ENCODE measurements around the gene RNF222. TPM values are rescaled to one million over a fixed set of nuclear protein-coding genes. Genes with fewer than 3 reads are reported as not detected.
"Not testable (repeated sequence)": the region's sequence is repeated elsewhere in the genome, so short reads cannot be mapped to it uniquely, and the experiment has no call there.

RNF222 gene
- total RNA-seq, 4 donors from 2014 or later, result not detected

DNA sequence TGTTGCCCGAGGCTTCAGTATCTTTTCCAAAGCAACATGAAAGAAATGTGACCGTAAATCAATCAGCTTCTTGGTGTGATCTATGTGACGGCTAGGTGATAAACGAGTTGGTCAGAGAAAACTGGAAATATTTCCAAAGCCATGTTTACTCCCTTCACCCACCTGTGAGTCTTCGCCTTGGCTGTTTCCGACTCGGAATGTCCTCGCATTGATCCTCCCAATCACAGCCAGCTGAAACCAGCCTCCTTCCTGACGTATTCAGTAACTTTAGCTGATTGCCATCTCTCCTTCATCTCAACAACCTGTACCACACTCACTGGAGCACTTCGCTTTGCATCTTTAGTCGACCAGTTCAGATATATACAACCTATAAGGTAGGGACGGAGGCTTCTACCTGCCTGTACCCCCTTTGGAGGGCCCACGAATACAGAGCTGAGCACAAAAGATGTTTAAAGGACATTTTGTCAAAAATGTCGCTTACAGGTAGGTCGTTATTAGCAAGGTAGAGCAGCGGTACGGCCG is 21.8 kb downstream of the RNF222 start:
- peaks cover 0 to 33% (median 10%) of the 10 kb centered on the region in 4 donors for H3K36me3 ChIP-seq
- H3K4me1 ChIP-seq, result peaks cover 3 to 41% (median 23%) of the 10 kb centered on the region in 4 donors

DNA sequence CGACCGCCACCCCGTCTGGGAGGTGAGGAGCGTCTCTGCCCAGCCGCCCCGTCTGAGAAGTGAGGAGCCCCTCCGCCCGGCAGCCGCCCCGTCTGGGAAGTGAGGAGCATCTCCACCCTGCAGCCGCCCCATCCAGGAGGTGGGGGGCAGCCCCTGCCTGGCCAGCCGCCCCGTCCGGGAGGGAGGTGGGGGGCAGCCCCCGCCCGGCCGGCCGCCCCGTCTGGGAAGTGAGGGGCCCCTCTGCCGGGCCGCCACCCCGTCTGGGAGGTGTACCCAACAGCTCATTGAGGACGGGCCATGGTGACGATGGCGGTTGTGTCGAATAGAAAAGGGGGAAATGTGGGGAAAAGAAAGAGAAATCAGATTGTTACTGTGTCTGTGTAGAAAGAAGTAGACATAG is 23.8 kb downstream of the RNF222 start:
- H3K27ac ChIP-seq; intact Hi-C loops (cut with DNase I; ENCODE audit: low total_unique reads); DNase-seq; H3K4me3 ChIP-seq; H3K27me3 ChIP-seq; H3K9me3 ChIP-seq; in situ Hi-C loops (cut with MboI; ENCODE audit: low pct_ligation_motif_present in 1 of 4, low pct_unique_long_range_greater_than_20kb in 1 of 4, low sequenced_read_pairs in 3 of 4): not testable (repeated sequence)
- H3K4me1 ChIP-seq, result peaks cover 0 to 31% (median 17%) of the 10 kb centered on the region in 4 donors
- WGBS, 2 donors (ENCODE audit: low coverage in 1 of 2), result 96% methylated on average over 26 of the region's 26 CpGs; no CpG with 5 or more reads in 1 of the 2 donors
- H3K36me3 ChIP-seq, result peaks cover 0 to 30% (median 10%) of the 10 kb centered on the region in 4 donors

More for the DNA sequence above, 21.8 kb downstream of the RNF222 start:
- WGBS, 2 donors (ENCODE audit: low coverage in 1 of 2), result 20 to 23% methylated on average over 7 to 18 of the region's 18 CpGs
- intact Hi-C loops (cut with DNase I; ENCODE audit: low total_unique reads), result no loop called here
- TF ChIP-seq, protein P1, sequence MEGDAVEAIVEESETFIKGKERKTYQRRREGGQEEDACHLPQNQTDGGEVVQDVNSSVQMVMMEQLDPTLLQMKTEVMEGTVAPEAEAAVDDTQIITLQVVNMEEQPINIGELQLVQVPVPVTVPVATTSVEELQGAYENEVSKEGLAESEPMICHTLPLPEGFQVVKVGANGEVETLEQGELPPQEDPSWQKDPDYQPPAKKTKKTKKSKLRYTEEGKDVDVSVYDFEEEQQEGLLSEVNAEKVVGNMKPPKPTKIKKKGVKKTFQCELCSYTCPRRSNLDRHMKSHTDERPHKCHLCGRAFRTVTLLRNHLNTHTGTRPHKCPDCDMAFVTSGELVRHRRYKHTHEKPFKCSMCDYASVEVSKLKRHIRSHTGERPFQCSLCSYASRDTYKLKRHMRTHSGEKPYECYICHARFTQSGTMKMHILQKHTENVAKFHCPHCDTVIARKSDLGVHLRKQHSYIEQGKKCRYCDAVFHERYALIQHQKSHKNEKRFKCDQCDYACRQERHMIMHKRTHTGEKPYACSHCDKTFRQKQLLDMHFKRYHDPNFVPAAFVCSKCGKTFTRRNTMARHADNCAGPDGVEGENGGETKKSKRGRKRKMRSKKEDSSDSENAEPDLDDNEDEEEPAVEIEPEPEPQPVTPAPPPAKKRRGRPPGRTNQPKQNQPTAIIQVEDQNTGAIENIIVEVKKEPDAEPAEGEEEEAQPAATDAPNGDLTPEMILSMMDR (IDR thresholded peaks at IDR 0.05), result no peak
- TF ChIP-seq POLR2A (IDR thresholded peaks at IDR 0.05), result no peak
- TF ChIP-seq POLR2AphosphoS5 (IDR thresholded peaks at IDR 0.05), result peak in 1 of 3 donors; percentile 4
- no peak for TF ChIP-seq EP300 (IDR thresholded peaks at IDR 0.05; ENCODE audit: low read depth)
- in situ Hi-C loops (cut with MboI; ENCODE audit: low pct_ligation_motif_present in 1 of 4, low pct_unique_long_range_greater_than_20kb in 1 of 4, low sequenced_read_pairs in 3 of 4), result no loop called here
- no peak for DNase-seq
- peak overlapping the region; percentile 85 to 87 (median 86) for H3K27ac ChIP-seq
- H3K27me3 ChIP-seq, result no peaks in the 10 kb centered on the region
- no peaks in the 10 kb centered on the region for H3K9me3 ChIP-seq
- H3K4me3 ChIP-seq, result peak overlapping the region; percentile 40 to 69 (median 48)

DNA sequence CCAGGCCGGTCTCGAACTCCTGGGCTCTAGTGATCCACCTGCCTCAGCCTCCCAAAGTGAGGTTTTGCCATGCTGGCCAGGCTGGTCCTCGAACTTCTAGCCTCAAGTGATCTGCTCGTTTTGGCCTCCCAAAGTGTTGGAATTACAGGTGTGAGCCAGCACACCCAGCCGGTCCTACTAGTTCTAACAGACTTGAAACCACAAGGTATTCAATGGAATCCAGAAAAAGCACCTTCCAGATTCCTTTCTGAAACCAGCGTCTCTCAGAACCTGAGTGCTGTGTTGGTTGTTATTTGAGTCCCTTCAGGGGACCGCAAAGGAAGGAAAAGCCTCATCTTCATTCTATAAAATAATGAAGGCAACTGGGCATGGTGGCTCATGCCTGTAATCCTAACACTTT is 25.2 kb downstream of the RNF222 start:
- TF ChIP-seq POLR2AphosphoS5 (IDR thresholded peaks at IDR 0.05) (no peak), POLR2A (IDR thresholded peaks at IDR 0.05) (no peak), EP300 (IDR thresholded peaks at IDR 0.05; ENCODE audit: low read depth) (no peak)
- TF ChIP-seq, protein P1 (IDR thresholded peaks at IDR 0.05), result no peak
- H3K36me3 ChIP-seq, result peaks cover 0 to 17% (median 6%) of the 10 kb centered on the region in 4 donors
- no peaks in the 10 kb centered on the region for H3K27me3 ChIP-seq
- H3K4me3 ChIP-seq, result no peak overlapping the region
- DNase-seq, result no peak
- in situ Hi-C loops (cut with MboI; ENCODE audit: low pct_ligation_motif_present in 1 of 4, low pct_unique_long_range_greater_than_20kb in 1 of 4, low sequenced_read_pairs in 3 of 4), result no loop called here
- peaks cover 0 to 25% (median 17%) of the 10 kb centered on the region in 4 donors for H3K4me1 ChIP-seq
- intact Hi-C loops (cut with DNase I; ENCODE audit: low total_unique reads), result no loop called here
- H3K27ac ChIP-seq, result no peak overlapping the region
- 90 to 93% methylated on average over 3 to 7 of the region's 7 CpGs for WGBS, 2 donors (ENCODE audit: low coverage in 1 of 2)
- no peaks in the 10 kb centered on the region for H3K9me3 ChIP-seq

DNA sequence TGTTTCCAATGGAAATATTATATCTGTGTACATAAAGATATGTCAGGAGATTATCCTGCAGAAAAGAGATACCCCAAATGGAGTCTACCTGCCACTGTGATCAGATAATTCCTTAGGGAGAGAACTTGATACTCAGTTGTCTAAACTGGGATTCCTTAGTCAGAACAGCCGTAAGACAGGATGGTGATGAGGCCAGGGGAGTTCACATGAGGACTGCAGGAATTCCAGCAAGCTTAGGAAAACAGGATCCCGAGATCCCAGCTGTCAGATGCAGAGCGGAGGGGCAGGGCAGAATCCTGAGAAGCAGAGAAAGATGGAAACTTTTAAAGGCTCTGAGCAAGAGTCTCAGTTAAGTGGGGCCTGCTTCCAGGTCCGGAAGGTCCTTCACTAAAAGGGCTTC is 25.8 kb downstream of the RNF222 start:
- Histone ChIP-seq H3K9me3 (no peaks in the 10 kb centered on the region), H3K4me1 (peaks cover 0 to 19% (median 12%) of the 10 kb centered on the region in 4 donors), H3K27me3 (no peaks in the 10 kb centered on the region), H3K4me3 (no peak overlapping the region), H3K36me3 (peaks cover 0 to 17% (median 6%) of the 10 kb centered on the region in 4 donors), H3K27ac (no peak overlapping the region)
- TF ChIP-seq, protein P1 (IDR thresholded peaks at IDR 0.05), result no peak
- TF ChIP-seq POLR2A (IDR thresholded peaks at IDR 0.05) (no peak), POLR2AphosphoS5 (IDR thresholded peaks at IDR 0.05) (no peak)
- 73 to 79% methylated on average over 3 to 4 of the region's 4 CpGs for WGBS, 2 donors (ENCODE audit: low coverage in 1 of 2)
- in situ Hi-C loops (cut with MboI; ENCODE audit: low pct_ligation_motif_present in 1 of 4, low pct_unique_long_range_greater_than_20kb in 1 of 4, low sequenced_read_pairs in 3 of 4), result no loop called here
- DNase-seq, result no peak
- intact Hi-C loops (cut with DNase I; ENCODE audit: low total_unique reads), result no loop called here

DNA sequence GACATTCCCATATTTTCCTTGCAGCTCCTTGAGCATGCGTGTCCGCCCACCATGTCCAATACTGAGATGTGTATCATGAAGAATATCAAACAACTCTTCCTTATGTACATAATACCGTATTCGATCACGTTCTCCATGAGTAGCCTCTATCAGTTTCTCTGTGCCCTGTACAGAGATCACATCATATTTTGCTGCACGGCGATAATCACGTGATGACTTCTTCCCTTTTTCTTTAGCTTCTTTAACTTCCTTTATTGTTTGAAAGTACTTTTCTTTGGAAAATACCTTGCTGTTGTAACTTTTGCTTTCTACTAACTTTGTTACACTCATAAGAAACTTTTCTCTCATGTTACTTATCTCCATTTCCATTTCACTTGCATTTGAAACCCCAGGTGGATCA is 27.7 kb downstream of the RNF222 start:
- in situ Hi-C loops (cut with MboI; ENCODE audit: low pct_ligation_motif_present in 1 of 4, low pct_unique_long_range_greater_than_20kb in 1 of 4, low sequenced_read_pairs in 3 of 4), result no loop called here
- DNase-seq, result no peak
- Histone ChIP-seq H3K9me3 (no peaks in the 10 kb centered on the region), H3K4me3 (no peak overlapping the region), H3K4me1 (peaks cover 0 to 7% (median under 1%) of the 10 kb centered on the region in 4 donors), H3K36me3 (peaks cover 0 to 17% (median 6%) of the 10 kb centered on the region in 4 donors), H3K27ac (no peak overlapping the region), H3K27me3 (no peaks in the 10 kb centered on the region)
- intact Hi-C loops (cut with DNase I; ENCODE audit: low total_unique reads), result no loop called here
- 71 to 85% methylated on average over 8 of the region's 8 CpGs for WGBS, 2 donors (ENCODE audit: low coverage in 1 of 2)
- TF ChIP-seq POLR2A (IDR thresholded peaks at IDR 0.05), result no peak
- TF ChIP-seq POLR2AphosphoS5 (IDR thresholded peaks at IDR 0.05), result no peak
- no peak for TF ChIP-seq EP300 (IDR thresholded peaks at IDR 0.05; ENCODE audit: low read depth)
- TF ChIP-seq, protein P1 (IDR thresholded peaks at IDR 0.05), result no peak

Data from transverse colon (tissue), 4 donors.